ENCODE results near the gene PUSL1. TPM values are rescaled to one million over a fixed set of nuclear protein-coding genes. Genes with fewer than 3 reads are reported as not detected.

The PUSL1 gene
- total and polyA plus RNA-seq, 2 experiments from 2014 or later, result 41.5 to 55.8 TPM

GRCh38 chr1:1347663-1348419 lies 39.4 kb downstream of the PUSL1 start (continued):
- TF ChIP-seq POLR2AphosphoS5 (IDR thresholded peaks at IDR 0.05; ENCODE audit: low read depth) (no peak), REST (IDR thresholded peaks at IDR 0.05; ENCODE audit: unreplicated experiment) (no peak), ZNF114 (CRISPR knock-in tag; IDR thresholded peaks at IDR 0.05) (no peak), CTCF (conservative IDR thresholded peaks at IDR 0.05; ENCODE audit: low read depth in 2 of 2) (no peak)

GRCh38 chr1:1348420-1349255 lies 40.2 kb downstream of the PUSL1 start:
- peak overlapping the region; percentile 63 for H3K4me3 ChIP-seq
- H3K9me2 ChIP-seq (ENCODE audit: insufficient read depth), result no peaks in the 10 kb centered on the region
- no peak overlapping the region for H3K27ac ChIP-seq (ENCODE audit: low read depth)
- H3K4me3 Mint-ChIP-seq, result peak overlapping the region; percentile 78
- no peaks in the 10 kb centered on the region for H3K36me3 Mint-ChIP-seq (ENCODE audit: low read depth)
- DNase-seq (ENCODE audit: low spot score) (peak; percentile 62), ATAC-seq (no peak)
- H3K27me3 Mint-ChIP-seq (ENCODE audit: insufficient read depth, low read depth, poor library complexity), result peaks cover 19% of the 10 kb centered on the region
- TF ChIP-seq STAT1 (IDR thresholded peaks at IDR 0.05; ENCODE audit: unreplicated experiment) (no peak), POLR2AphosphoS5 (IDR thresholded peaks at IDR 0.05; ENCODE audit: low read depth) (peak; percentile 21; the same call in 1 of the 2 replicates), NANOG (IDR thresholded peaks at IDR 0.05; ENCODE audit: borderline replicate concordance) (no peak), CREB1 (CRISPR knock-in tag; IDR thresholded peaks at IDR 0.05; ENCODE audit: low read depth) (no peak)
- no peak overlapping the region for H3K27ac Mint-ChIP-seq
- peaks cover 24% of the 10 kb centered on the region for H3F3A ChIP-seq (replicated peaks; ENCODE audit: low read depth)
- no peaks in the 10 kb centered on the region for H3K9me3 Mint-ChIP-seq
- peaks cover 2% of the 10 kb centered on the region for H4K20me1 ChIP-seq (replicated peaks; ENCODE audit: insufficient read depth)
- H3K27me3 ChIP-seq (ENCODE audit: insufficient read depth), result peaks cover 9% of the 10 kb centered on the region
- H2AFZ ChIP-seq, result no peak overlapping the region
- H3K79me2 ChIP-seq (replicated peaks; ENCODE audit: insufficient read depth), result peaks cover 14% of the 10 kb centered on the region
- peaks cover 25% of the 10 kb centered on the region for H3K4me1 ChIP-seq (ENCODE audit: insufficient read depth)
- H3K36me3 ChIP-seq (ENCODE audit: insufficient read depth), result no peaks in the 10 kb centered on the region
- H3K4me2 ChIP-seq, result peak overlapping the region; percentile 84
- peaks cover 25% of the 10 kb centered on the region for H3K4me1 Mint-ChIP-seq

Data from GM23338 (cell line).